Activated CD4-positive, alpha-beta T cell treated with anti-CD3 and anti-CD28 coated beads, Interleukin-2, Interleukin-4, amounts not matched to agents 100 ng/mL and 50 ng/mL, durations not matched to agents 16 hours and 8 hours (primary cell): ENCODE results near the gene FBXW4.

ENCODE experiments used
- DNase-seq: peaks from one replicate; pipeline ENCODE4 v3.0.0-alpha.2; 2020; ENCODE audit warnings: low spot score

Gene FBXW4

DNA sequence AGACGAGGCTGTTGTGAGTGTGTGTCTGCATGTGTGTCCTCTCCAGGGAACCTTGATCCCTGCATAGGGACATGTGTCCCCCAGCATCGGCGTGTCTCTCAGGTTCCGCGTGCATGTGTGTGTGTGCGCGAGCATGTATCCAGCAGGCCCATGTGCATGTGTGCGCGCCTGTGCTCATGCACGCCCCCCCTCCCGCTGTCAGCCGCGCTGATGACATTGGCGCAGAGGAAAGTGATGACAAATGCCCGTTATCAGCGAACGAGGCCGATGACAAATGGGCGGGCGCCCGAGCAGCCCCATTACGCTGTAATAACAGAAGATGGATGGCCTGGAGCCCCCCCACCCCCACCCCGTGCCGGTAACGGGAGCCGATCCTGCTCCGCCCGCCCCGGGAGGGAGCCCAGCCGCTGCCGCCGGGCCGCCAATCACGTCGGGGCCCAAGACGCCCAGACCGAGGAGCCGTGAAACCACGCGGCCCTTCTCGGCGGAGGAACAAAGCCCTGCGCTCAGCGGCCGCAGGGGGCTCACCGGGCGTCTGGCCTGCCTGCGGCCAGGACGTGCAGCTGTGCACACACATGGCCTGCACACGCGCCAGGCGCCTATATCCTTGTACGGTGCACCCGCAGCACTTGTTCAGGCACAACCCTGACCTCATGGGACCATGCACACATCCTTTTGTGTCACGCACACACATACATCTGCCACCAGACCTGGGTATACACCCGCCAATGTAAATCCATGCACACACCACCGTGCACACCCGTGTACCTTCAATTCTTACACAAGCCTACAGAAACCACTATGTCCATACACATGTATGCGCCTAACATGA, 128.4 kb downstream of the FBXW4 start:
- DNase-seq = no peak

DNA sequence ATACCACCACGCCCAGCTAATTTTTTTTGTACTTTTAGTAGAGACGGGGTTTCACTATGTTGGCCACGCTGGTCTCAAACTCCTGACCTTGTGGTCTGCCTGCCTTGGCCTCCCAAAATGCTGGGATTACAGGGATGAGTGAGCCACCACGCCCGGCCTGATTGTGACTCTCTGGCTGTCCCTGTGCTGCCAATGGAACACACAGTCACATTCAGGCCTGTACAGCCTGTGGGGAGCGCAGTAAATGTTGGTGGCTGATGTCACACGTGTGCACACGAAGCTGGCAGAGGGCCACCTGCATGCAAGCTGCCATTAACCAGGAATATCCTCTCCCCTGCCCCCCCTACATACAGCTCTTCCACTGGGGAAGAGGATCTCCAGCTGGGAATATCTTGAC, 129.0 kb downstream of the FBXW4 start:
- no peak for DNase-seq

GRCh38 chr10:101565370-101565900, 129.5 kb downstream of the FBXW4 start:
- DNase-seq = no peak

DNA sequence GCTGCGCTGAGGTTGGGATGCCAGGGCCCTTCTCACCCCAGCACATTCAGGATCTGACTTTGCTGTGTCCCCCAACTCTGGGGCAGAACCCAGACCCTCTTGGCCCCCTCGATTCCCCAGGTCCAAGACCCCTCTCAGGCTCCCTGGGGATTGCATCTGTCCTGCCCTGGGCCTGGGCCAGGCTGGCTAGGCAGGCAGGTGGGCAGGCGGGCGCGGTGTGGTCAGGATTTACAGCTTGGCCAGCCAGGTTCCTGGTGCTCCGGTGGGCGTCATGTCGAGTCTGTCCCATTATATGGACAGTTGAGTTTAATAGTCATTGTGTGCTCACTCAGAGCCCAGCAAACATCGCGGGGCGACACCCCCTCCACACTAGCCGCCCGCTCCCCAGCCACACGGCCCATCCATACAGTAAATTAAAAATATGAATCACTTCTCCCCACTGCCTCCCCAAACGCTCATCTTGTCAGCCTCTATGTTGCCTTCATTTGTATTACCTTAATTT, 130.4 kb downstream of the FBXW4 start:
- DNase-seq = no peak

- DNase-seq = no peak
Observed at GRCh38 chr10:101563497-101564040, 131.4 kb downstream of the FBXW4 start.

DNA sequence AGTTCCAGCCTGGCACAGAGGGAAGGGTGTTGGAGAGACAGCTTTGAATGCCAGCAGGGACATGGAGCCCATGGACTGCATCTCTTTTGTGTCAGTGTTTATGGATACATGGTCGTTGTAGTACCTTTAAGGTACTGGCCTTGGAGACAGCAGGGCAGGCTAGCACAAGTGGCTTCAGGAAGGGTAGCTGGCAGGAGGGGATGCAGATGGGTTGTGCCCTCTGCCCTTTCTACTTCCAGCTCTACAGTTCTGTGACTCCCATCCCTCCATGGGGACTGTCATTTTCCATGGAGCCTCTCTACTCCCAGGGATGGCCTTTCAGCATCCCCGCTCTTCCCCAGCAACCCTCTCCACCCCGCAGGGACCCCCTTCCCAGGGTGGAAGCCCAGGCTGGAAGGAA, 132.0 kb downstream of the FBXW4 start:
- DNase-seq = no peak

GRCh38 chr10:101562231-101562630, 132.7 kb downstream of the FBXW4 start:
- DNase-seq = no peak

GRCh38 chr10:101561068-101561915, 133.7 kb downstream of the FBXW4 start:
- no peak for DNase-seq
